Fibroblast of the aortic adventitia (primary cell): ENCODE results near the gene FRAT2. TPM values are rescaled to one million over a fixed set of nuclear protein-coding genes. Genes with fewer than 3 reads are reported as not detected.
"Not testable (repeated sequence)": the region's sequence is repeated elsewhere in the genome, so short reads cannot be mapped to it uniquely, and the experiment has no call there.

Experiments used
- DNase-seq: peaks from one replicate; pipeline ENCODE4 v3.0.0-alpha.2; 2010; ENCODE audit warnings: low read depth
- H3K4me3 ChIP-seq: 2 replicates; pipeline ENCODE4 v1.5.1; 2011; ENCODE audit warnings: low read depth, mild to moderate bottlenecking, control low read depth, low read length, moderate library complexity
- CTCF ChIP-seq: IDR thresholded peaks from 2 replicates; pipeline ENCODE4 v1.5.1; 2011; ENCODE audit warnings: mild to moderate bottlenecking, low read length, control low read depth, inconsistent platforms; ENCODE audit not compliant: insufficient read depth
- total RNA-seq: library from RNA; depleted of rRNA; stranded (reverse); fragments of >200 nt; gene quantifications from 2 replicates; pipeline ENCODE4 v1.2.3, GENCODE V29; 2012; ENCODE audit warnings: low replicate concordance

FRAT2 gene
- total RNA-seq, 1 donor, result 5.2 TPM

- no peak for DNase-seq
- no peak for TF ChIP-seq CTCF
- no peak overlapping the region for H3K4me3 ChIP-seq
Observed at GRCh38 chr10:97347317-97347716, 12.8 kb upstream of the FRAT2 start.

- not testable (repeated sequence) for H3K4me3 ChIP-seq, DNase-seq
Observed at GRCh38 chr10:97343664-97344063, 9.1 kb upstream of the FRAT2 start.

DNA sequence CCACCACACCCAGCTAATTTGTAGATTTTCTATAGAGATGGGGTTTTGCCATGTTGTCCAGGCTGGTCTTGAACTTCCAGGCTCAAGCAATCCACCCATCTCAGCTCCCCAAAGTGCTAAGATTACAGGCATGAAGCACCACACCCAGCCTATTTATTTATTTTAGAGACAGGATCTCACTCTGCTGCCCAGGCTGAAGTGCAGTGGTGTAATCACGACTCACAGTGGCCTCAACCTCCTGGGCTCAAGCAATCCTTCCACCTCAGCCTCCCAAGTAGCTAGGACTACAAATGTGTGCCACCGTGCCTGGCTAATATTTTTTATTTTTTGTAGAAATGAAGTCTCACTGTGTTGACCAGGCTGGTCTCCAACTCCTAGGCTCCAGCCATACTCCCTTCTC, 6.9 kb upstream of the FRAT2 start:
- no peak for TF ChIP-seq CTCF
- DNase-seq, result no peak
- H3K4me3 ChIP-seq, result no peak overlapping the region

- DNase-seq, result no peak
- TF ChIP-seq CTCF, result no peak
- no peak overlapping the region for H3K4me3 ChIP-seq
Observed at GRCh38 chr10:97338041-97338440, 3.5 kb upstream of the FRAT2 start.

GRCh38 chr10:97336942-97337831, 2.7 kb upstream of the FRAT2 start:
- H3K4me3 ChIP-seq, result no peak overlapping the region
- TF ChIP-seq CTCF, result no peak
- DNase-seq, result no peak

DNA sequence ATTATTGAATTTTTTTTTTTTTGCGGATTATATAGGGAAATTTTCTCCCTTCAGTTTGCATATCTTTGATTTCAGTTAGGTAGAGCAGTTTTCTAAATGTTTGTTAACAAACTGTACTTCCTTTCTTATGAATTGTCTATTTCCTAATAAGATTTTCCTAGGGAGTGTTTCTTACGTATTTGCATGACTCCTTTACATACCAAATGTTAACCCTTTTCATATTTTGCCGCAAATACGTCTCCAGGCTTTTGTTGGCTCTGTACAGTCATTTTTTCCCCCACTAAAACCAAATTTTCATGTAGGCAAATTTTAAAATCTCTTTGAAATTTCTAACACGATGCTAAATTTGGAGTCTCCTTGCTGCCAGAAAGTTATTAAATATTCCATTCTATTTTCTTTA, 1.9 kb upstream of the FRAT2 start:
- TF ChIP-seq CTCF, result no peak
- H3K4me3 ChIP-seq, result no peak overlapping the region
- no peak for DNase-seq

DNA sequence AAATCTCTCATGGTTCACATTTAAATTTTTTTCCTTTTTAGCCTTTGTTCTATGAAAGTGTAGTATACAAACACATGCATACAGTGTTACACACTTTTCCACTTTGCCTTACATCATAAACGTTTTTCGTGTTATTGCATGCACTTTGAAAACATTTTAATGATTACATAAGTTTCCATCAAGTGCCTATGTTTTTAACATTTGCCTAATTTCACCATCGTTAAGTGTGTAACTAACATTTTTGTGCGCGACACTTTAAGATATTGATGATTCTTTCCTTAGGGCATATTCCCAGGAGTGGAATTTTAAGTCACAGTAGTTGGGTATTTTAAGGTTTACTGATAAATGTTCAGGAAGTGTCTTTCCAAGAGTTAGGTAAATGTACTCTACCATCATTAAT, 1.5 kb upstream of the FRAT2 start:
- DNase-seq, result no peak
- no peak overlapping the region for H3K4me3 ChIP-seq
- TF ChIP-seq CTCF, result no peak
